Urinary bladder (tissue), 4 donors: ENCODE results near the gene CADPS. TPM values are rescaled to one million over a fixed set of nuclear protein-coding genes. Genes with fewer than 3 reads are reported as not detected.

Experiments used
- DNase-seq: peaks from one replicate; pipeline ENCODE4 v3.0.0-alpha.2; 2015; ENCODE audit errors: extremely low spot score
- H3K27ac ChIP-seq: one replicate; pipeline ENCODE4 v1.5.1; 2013; ENCODE audit warnings: low read depth, mild to moderate bottlenecking, moderate library complexity
- H3K36me3 ChIP-seq: one replicate; pipeline ENCODE4 v1.6.1; 2013; ENCODE audit warnings: mild to moderate bottlenecking, moderate library complexity; ENCODE audit not compliant: insufficient read depth
- H3K4me1 ChIP-seq: one replicate; pipeline ENCODE4 v1.6.1; 2013; ENCODE audit warnings: mild to moderate bottlenecking, moderate library complexity; ENCODE audit not compliant: insufficient read depth
- H3K4me3 ChIP-seq: one replicate; pipeline ENCODE4 v1.5.1; 2013; ENCODE audit warnings: low read depth, low read length
- WGBS: extraction: QIAGEN DNeasy Blood & Tissue Kit; methylation state at CpG from one replicate; pipeline ENCODE4 v1.1.7; 2013; 5-methylcytosine and 5-hydroxymethylcytosine counted together
- polyA plus RNA-seq: library from polyadenylated mRNA; stranded (reverse); fragments of 200-250 nt; gene quantifications from one replicate; pipeline ENCODE4 v1.2.3, GENCODE V29; 2013
- small RNA-seq: library from RNA; depleted of rRNA; stranded (forward); fragments of <200 nt; gene quantifications from one replicate; pipeline ENCODE3, GENCODE V24; 2014
- total RNA-seq: library from RNA; depleted of rRNA; stranded (reverse); fragments of >200 nt; gene quantifications from one replicate; pipeline ENCODE4 v1.2.3, GENCODE V29; 2014
- donor health status: healthy with polysubstance abuse.
- donor health status: healthy.

CADPS gene
- total and polyA plus RNA-seq, 2 donors = 1.4 to 19.2 TPM

GRCh38 chr3:62361261-62361660, 514.0 kb downstream of the CADPS start:
- H3K4me3 ChIP-seq = no peak overlapping the region
- no peak for DNase-seq
- 90% methylated on average over 3 of the region's 3 CpGs for whole genome bisulfite sequencing

GRCh38 chr3:62359531-62359930, 515.7 kb downstream of the CADPS start:
- WGBS = 78% methylated on average over 4 of the region's 4 CpGs
- Histone ChIP-seq H3K36me3 (no peaks in the 10 kb centered on the region), H3K27ac (no peak overlapping the region), H3K4me1 (no peaks in the 10 kb centered on the region), H3K4me3 (no peak overlapping the region)
- no peak for DNase-seq

More at GRCh38 chr3:62361261-62361660, 514.0 kb downstream of the CADPS start:
- Histone ChIP-seq H3K36me3 (no peaks in the 10 kb centered on the region), H3K27ac (no peak overlapping the region), H3K4me1 (no peaks in the 10 kb centered on the region)

- H3K4me3 ChIP-seq = no peak overlapping the region
- H3K27ac ChIP-seq = no peak overlapping the region
- DNase-seq = no peak
- no peaks in the 10 kb centered on the region for H3K4me1 ChIP-seq
- H3K36me3 ChIP-seq = no peaks in the 10 kb centered on the region
Observed at GRCh38 chr3:62356356-62356755, 518.9 kb downstream of the CADPS start.

GRCh38 chr3:62355703-62356102, 519.5 kb downstream of the CADPS start:
- H3K36me3 ChIP-seq = no peaks in the 10 kb centered on the region
- H3K27ac ChIP-seq = no peak overlapping the region
- 73% methylated on average over 3 of the region's 3 CpGs for WGBS
- DNase-seq = no peak
- H3K4me3 ChIP-seq = no peak overlapping the region
- no peaks in the 10 kb centered on the region for H3K4me1 ChIP-seq

Small RNA genes within 50 kb of the gene (small RNA-seq; reads per million reads assigned to genes)
- gene RN7SL863P (not detected), gene RNU6-139P (not detected)
